Ishikawa (cell line): ENCODE measurements around the gene RRBP1.

ENCODE experiments used
- CEBPB ChIP-seq: IDR thresholded peaks from 2 replicates; pipeline ENCODE4 v1.6.1; 2012
- CREB1 ChIP-seq: IDR thresholded peaks from 2 replicates; pipeline ENCODE4 v1.6.1; 2012; ENCODE audit warnings: low read depth
- EGR1 ChIP-seq: IDR thresholded peaks from 2 replicates; pipeline ENCODE4 v1.6.1; 2012
- EP300 ChIP-seq: IDR thresholded peaks from 2 replicates; pipeline ENCODE4 v1.6.1; 2012; ENCODE audit warnings: borderline replicate concordance
- FOXM1 ChIP-seq: IDR thresholded peaks from 2 replicates; pipeline ENCODE4 v1.6.1; 2012; ENCODE audit warnings: low read depth, borderline replicate concordance
- MAX ChIP-seq: IDR thresholded peaks from 2 replicates; pipeline ENCODE4 v1.6.1; 2012
- NFIC ChIP-seq: IDR thresholded peaks from 2 replicates; pipeline ENCODE4 v1.6.1; 2012
- RAD21 ChIP-seq: IDR thresholded peaks from 2 replicates; pipeline ENCODE4 v1.6.1; 2012; ENCODE audit warnings: low read depth
- REST ChIP-seq: IDR thresholded peaks from 2 replicates; pipeline ENCODE4 v1.6.1; 2012; ENCODE audit warnings: low read depth, mild to moderate bottlenecking
- TAF1 ChIP-seq: IDR thresholded peaks from 2 replicates; pipeline ENCODE4 v1.6.1; 2012; ENCODE audit warnings: low read depth, mild to moderate bottlenecking
- TCF12 ChIP-seq: IDR thresholded peaks from 2 replicates; pipeline ENCODE4 v1.6.1; 2012; ENCODE audit warnings: low read depth
- TEAD4 ChIP-seq: IDR thresholded peaks from 2 replicates; pipeline ENCODE4 v1.6.1; 2012
- USF1 ChIP-seq: IDR thresholded peaks from 2 replicates; pipeline ENCODE4 v1.6.1; 2012
- YY1 ChIP-seq: IDR thresholded peaks from 2 replicates; pipeline ENCODE4 v1.6.1; 2012; ENCODE audit warnings: low read depth
- ZBTB7A ChIP-seq: IDR thresholded peaks from 2 replicates; pipeline ENCODE4 v1.6.1; 2012; ENCODE audit warnings: low read depth

RRBP1 gene

GRCh38 chr20:17633221-17633849 lies 48.7 kb downstream of the RRBP1 start:
- TF ChIP-seq ZBTB7A (no peak), RAD21 (no peak), NFIC (no peak), TCF12 (no peak)

- TF ChIP-seq ZBTB7A: no peak
- TF ChIP-seq NFIC: no peak
- TF ChIP-seq CEBPB: no peak
- TF ChIP-seq YY1: no peak
- no peak for TF ChIP-seq CREB1
- TF ChIP-seq TEAD4: no peak
- no peak for TF ChIP-seq EGR1
- TF ChIP-seq TAF1: no peak
- no peak for TF ChIP-seq RAD21
- no peak for TF ChIP-seq TCF12
- no peak for TF ChIP-seq MAX
Observed at GRCh38 chr20:17631576-17632319, 50.3 kb downstream of the RRBP1 start.

- no peak for TF ChIP-seq CEBPB
- TF ChIP-seq EGR1: no peak
- no peak for TF ChIP-seq TEAD4
- TF ChIP-seq YY1: no peak
- no peak for TF ChIP-seq NFIC
- no peak for TF ChIP-seq USF1
- no peak for TF ChIP-seq REST
- no peak for TF ChIP-seq CREB1
- no peak for TF ChIP-seq MAX
- TF ChIP-seq TAF1: no peak
- no peak for TF ChIP-seq RAD21
- TF ChIP-seq TCF12: no peak
Observed at GRCh38 chr20:17630806-17631195, 51.2 kb downstream of the RRBP1 start.

GRCh38 chr20:17630151-17630805 lies 51.8 kb downstream of the RRBP1 start:
- TF ChIP-seq FOXM1: no peak
- TF ChIP-seq MAX: no peak
- no peak for TF ChIP-seq CREB1
- TF ChIP-seq YY1: no peak
- TF ChIP-seq TAF1: no peak
- TF ChIP-seq RAD21: no peak
- no peak for TF ChIP-seq TCF12
- no peak for TF ChIP-seq TEAD4

GRCh38 chr20:17629678-17630089 lies 52.4 kb downstream of the RRBP1 start:
- TF ChIP-seq MAX (no peak), YY1 (no peak), FOXM1 (no peak), EGR1 (no peak), TAF1 (no peak), ZBTB7A (no peak), RAD21 (no peak), EP300 (no peak)

- TF ChIP-seq TCF12 (no peak), TEAD4 (no peak), ZBTB7A (no peak), CREB1 (no peak), EP300 (no peak), TAF1 (no peak), FOXM1 (no peak), REST (no peak), YY1 (no peak), USF1 (no peak), CEBPB (no peak), RAD21 (no peak), MAX (no peak), EGR1 (no peak)
Observed at GRCh38 chr20:17629025-17629424, 53.0 kb downstream of the RRBP1 start.
